NCI-H524 treated with DMSO at 0.1 percent for 48 hours (cell line): Measurements from ENCODE around the gene HIPK2.

Source experiments
- DNase-seq: peaks from one replicate; lab custom pipeline; 2025; lab: John Stamatoyannopoulos, UW

The HIPK2 gene

DNA sequence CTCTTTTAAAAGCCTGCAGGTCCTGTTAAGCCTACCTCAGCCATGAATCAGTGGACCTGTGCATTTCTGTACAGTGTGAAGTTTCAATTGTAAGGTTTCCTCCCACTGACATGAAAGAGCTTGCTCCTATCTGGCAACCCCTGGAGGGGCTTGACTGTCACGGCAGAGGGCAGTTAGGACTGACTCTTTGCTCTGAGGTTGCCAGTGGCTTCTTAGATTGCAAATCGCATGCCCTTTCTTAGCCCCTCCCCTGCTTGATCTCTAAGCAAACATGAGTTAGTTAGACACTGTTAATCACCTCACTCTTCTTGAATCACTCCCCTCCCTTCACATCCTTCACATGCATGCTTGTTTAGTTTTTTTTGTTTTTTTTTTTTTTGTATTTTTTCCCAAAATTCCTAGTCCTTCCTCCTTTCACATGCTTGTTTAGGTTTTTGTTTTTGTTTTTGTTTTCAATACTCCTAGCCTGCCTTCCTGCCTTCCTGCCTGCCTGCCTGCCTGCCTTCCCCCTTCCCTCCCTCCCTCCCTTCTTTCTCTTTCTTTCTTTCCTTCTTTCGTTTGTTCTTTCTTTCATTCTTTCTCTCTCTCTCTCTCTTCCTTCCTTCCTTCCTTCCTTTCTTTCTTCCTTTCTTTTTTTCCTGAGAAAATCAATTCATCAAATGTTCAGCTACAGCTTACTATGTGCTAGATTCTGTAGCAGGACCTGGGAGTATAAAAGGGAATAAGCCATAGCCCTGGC, 6.0 kb upstream of the HIPK2 start:
- DNase-seq, result no peak

DNA sequence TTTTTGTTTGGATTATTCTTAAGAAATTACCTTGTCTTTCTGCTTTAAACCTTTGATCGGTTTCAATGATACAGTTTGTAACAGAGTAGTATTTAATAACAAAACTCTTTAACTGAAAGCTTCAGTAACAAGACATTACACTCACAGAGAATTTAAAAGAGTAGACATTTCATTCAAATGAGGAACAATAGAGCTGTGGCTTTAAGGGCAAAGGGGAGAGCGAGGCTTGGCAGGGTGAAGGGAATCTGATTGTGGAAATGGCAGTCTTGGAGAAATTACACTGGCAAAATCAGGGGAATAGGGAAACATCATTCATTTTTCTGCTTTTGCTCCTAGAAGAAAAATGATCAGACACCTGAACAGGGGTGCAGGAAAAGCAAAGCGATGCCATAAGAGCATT, 5.1 kb upstream of the HIPK2 start:
- no peak for DNase-seq

DNA sequence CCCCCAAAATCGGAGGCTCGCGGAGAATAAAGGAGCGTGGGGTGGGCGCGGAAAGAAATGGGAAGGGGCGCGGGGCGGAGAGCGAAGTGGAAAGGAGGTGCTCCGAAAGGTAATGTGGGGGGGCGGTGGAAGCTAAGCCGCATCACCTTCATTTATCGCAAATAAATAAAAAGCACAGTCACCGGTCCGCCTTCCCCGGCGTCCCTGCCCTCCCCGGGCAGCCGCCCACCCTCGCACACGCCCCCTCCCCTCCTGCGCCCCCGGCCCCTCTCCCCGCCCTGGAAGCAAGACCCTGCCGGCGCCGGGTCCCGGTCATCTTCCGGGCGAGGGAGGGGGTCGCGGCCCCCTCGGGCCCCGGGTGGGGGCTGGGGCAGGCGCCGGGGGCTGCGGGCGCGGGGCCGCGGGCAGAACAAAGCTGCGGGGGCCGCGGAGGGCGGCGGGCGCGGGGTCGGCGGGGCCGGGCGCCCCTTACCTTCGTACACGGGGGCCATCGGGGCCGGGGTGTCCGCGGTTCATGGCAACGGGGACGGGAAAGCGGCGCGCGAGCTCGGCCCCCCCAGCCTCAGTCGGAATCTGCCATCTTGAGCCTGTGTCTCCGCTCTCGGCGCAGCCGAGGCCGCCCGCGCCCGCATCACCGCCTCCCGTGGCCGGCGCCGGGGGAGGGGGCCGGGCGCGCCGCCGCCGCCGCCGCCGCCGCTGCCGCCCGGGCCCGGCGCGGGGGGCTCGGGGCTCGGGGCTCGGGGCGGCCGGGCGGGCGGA, 486 bp downstream of the HIPK2 start:
- no peak for DNase-seq

- no peak for DNase-seq
Observed at GRCh38 chr7:139776486-139777132, 1.2 kb downstream of the HIPK2 start.

DNA sequence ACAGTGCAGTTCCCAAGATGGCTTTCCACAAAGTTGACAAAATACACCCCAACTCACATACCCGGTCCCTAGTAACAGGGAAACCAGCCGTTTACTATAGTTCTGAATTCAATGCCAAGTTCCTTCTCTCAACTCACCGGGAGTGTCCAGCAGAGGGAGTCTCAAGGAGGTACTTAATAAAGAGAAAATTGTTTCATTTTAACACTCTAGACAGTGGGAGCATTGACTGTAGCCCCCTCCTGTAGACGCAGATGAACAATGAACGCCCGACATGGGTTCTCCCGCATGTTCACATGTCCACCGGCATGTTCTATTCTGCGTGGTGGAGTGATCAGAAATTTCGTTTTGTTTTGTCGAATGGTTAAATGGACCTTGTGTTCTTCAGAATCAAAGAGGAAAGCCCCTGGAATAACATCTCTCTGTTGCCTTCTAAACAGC, 1.9 kb downstream of the HIPK2 start:
- peak; percentile 46 for DNase-seq

- DNase-seq, result no peak
Observed at GRCh38 chr7:139774376-139774775, 3.4 kb downstream of the HIPK2 start.

GRCh38 chr7:139773371-139773770, 4.4 kb downstream of the HIPK2 start:
- DNase-seq, result no peak

DNA sequence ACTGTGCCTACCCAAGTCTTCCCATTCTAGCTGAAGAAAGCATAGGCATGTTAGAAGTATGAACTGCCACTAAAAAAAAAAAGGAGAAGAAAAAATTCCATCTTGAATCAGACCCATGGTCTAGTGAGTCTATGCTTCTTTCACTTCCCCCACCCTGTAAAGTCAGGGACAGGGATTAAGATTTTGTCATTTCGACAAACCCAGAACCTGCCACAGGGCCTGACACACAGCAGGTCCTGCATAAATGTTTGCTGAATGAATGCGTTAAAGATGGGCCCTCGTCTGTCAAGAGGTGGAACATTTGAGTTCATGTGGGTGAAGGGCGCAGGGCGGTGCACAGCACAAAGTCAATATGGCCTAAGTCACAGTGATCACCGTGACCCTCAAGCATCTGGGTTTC, 4.9 kb downstream of the HIPK2 start:
- no peak for DNase-seq

DNA sequence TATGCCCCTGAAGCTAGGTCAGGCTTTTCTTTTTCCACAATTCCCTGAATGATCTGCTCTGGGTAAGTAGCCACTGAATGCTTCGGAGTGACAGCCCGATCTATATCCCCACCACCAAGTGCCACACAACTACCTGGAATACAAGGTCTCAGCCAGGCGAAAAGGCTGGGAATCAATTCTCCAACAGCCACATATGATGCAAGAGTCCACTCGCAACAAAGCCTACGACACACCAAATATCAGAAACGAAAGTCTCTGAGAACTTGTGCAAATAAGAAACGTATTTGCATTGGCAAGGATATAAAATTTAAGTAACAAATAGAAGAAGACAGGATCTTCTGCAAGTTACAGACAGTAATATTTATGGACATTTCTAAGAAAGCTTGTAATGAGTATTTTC, 5.7 kb downstream of the HIPK2 start:
- no peak for DNase-seq

DNA sequence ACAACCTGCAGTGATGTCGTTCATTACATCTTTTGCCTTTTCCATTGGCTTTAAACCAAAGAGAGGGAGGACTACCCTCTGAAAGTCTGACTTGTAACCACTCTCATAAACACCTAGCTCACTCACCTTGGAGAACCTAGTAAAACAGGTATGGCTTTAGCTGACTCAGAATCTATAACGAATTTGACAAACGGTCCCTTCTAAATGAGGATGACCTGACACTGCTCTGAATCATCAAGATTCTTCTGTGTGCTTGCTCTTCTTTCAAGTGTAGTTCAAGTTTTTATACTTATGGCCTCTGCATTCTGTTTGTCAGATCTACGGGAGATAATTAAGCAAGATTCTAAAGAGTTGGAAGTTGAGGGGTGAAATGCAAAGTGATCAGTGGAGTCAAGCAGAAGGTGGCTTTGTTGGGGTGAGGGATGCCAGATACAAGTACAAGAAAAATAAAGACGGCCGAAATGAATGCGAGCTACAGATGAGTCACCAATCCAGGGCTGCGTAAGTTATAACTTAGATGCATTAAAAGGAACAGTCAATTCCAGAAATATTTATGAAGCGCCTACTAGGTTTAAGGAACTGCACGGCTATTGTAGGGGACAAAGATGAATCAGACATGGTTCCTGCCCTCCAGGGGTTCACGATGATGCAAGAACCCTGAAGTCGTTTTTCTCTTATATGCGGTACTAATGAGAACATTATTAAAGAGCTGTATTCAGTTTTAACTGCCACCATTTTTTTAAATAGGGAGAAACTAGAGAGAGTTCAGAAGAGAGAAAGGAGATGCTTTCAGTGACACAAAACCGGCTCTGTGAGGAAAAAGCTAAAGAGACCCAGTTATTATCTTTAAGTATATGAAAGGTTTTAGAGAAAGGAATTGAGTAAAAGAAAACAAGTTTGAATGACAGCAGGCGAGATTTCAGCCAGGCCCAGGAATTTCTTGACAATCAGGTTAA, 6.5 kb downstream of the HIPK2 start:
- DNase-seq, result no peak

GRCh38 chr7:139769761-139770160, 8.0 kb downstream of the HIPK2 start:
- DNase-seq, result no peak

DNA sequence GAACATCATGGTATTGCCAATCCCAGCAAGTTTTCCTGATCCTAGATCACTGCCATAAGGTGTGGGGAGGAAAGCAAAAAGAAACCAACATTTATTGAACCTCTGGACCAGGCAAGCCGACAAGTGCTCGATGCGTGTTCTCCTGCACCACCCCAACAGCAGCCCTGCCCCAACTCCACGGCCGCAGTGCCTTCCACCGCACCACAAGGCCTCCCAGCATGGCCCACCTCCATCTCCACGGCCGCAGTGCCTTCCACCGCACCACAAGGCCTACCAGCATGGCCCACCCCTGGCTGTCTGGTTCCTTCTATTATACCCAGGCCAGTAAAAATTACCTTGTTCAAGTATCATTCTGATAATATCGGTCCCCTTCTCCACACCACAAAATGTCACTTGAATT, 8.7 kb downstream of the HIPK2 start:
- no peak for DNase-seq

- DNase-seq, result no peak
Observed at GRCh38 chr7:139768249-139768824, 9.5 kb downstream of the HIPK2 start.

GRCh38 chr7:139767561-139767982, 10.2 kb downstream of the HIPK2 start:
- DNase-seq, result no peak

DNA sequence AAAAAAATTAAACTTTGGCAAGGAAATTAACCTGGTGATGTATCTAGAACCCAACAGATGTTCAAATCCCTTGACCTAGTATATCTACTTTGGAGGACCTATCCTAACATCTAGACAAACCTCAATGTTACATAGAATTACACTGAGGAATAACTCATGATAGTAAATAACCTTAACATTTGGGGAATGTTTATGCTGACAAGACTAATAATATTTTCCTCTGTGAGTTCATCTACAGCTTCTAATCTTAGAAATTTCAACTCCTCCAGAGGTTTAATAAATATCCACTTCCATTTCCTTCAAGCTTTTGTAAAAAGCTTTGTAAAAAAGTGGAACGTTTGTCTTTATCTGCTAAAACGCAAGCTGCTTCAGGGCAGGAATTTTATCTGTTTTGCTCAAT, 12.7 kb downstream of the HIPK2 start:
- no peak for DNase-seq

- no peak for DNase-seq
Observed at GRCh38 chr7:139763330-139763729, 14.5 kb downstream of the HIPK2 start.

GRCh38 chr7:139762886-139763285, 14.9 kb downstream of the HIPK2 start:
- DNase-seq, result no peak

GRCh38 chr7:139758388-139758787, 19.4 kb downstream of the HIPK2 start:
- DNase-seq, result no peak

DNA sequence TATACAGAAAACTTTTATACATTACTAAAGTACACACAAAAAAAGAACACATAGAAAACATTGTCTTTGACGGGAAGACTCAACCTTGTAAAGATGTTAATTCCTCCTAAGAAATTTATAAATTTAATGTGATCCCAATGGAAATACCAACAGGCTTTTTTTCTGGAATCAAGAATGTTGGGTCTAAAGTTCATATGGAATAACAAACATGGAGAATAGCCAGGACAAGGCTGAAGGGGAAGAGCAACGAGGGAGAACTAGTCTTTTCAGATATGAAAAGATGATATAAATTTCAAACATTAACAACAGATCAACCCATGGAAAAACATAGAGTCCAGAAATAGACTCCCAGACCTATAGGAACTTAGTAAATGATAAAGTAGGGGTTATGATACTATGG, 19.8 kb downstream of the HIPK2 start:
- no peak for DNase-seq

- no peak for DNase-seq
Observed at GRCh38 chr7:139753693-139754111, 24.1 kb downstream of the HIPK2 start.

DNA sequence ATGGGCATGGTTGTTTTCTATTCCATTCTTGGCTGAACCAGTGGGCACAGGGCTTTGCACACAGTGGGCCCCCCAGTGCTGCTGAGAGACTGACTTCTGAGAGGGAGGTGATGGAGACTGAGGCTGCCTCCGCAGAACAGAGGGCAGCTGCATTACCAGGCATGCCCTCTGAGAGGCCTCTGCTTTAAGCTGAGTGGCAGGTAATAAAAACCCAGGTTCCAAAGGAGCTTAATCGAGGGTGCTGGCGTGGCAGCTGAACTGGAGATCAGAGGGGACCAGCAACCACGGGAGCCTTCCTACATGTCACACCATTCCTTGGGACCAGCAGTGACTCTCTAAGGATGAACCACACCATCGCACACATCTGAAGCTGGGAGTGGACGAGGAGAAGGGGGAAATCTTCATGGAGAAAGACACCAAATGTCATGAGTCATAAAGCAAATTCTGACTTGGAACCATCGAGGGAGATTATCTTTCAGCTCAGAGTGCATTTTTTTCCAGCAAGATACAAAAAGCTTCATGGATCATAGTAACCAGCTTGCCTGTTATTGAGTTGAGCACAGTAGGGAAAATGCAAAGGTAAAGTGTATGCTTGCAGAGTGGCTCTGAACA, 24.6 kb downstream of the HIPK2 start:
- DNase-seq, result no peak
